A172 (cell line): ENCODE measurements around the gene SNX18. TPM values are rescaled to one million over a fixed set of nuclear protein-coding genes. Genes with fewer than 3 reads are reported as not detected.

Experiments
- DNase-seq: peaks from one replicate; pipeline ENCODE4 v3.0.0-alpha.2; 2015; ENCODE audit warnings: low spot score
- total RNA-seq: library from RNA; depleted of rRNA; stranded (reverse); fragments of >200 nt; shearing (Covaris generic); gene quantifications from 2 replicates; pipeline ENCODE4 v1.2.3, GENCODE V29; 2014

Gene SNX18
- total RNA-seq, 1 experiment from 2014 or later, result 14.7 TPM

- DNase-seq, result no peak
These were observed 21.4 kb downstream of the SNX18 start for GRCh38 chr5:54539001-54539400.

- DNase-seq, result no peak
These were observed 22.7 kb downstream of the SNX18 start for GRCh38 chr5:54540286-54540685.

GRCh38 chr5:54541823-54542783 lies 24.5 kb downstream of the SNX18 start:
- no peak for DNase-seq

- no peak for DNase-seq
These were observed 26.5 kb downstream of the SNX18 start for GRCh38 chr5:54544044-54544443.

GRCh38 chr5:54545796-54546195 lies 28.2 kb downstream of the SNX18 start:
- no peak for DNase-seq

- peak; percentile 38 for DNase-seq
These were observed 30.2 kb downstream of the SNX18 start for GRCh38 chr5:54547711-54548250.

- no peak for DNase-seq
These were observed 31.0 kb downstream of the SNX18 start for GRCh38 chr5:54548565-54548964.

- no peak for DNase-seq
These were observed 33.7 kb downstream of the SNX18 start for GRCh38 chr5:54551292-54551691.

- no peak for DNase-seq
These were observed 34.4 kb downstream of the SNX18 start for GRCh38 chr5:54551926-54552325.

GRCh38 chr5:54552446-54552845 lies 34.9 kb downstream of the SNX18 start:
- no peak for DNase-seq

- no peak for DNase-seq
These were observed 36.2 kb downstream of the SNX18 start for GRCh38 chr5:54553659-54554207.

GRCh38 chr5:54556141-54556540 lies 38.6 kb downstream of the SNX18 start:
- DNase-seq, result no peak

- peak; percentile 68 for DNase-seq
These were observed 40.8 kb downstream of the SNX18 start for GRCh38 chr5:54558362-54558761.

GRCh38 chr5:54561651-54562050 lies 44.1 kb downstream of the SNX18 start:
- DNase-seq, result no peak

- no peak for DNase-seq
These were observed 45.7 kb downstream of the SNX18 start for GRCh38 chr5:54563083-54563761.

- DNase-seq, result no peak
These were observed 50.4 kb downstream of the SNX18 start for GRCh38 chr5:54567996-54568395.

GRCh38 chr5:54570916-54571315 lies 53.4 kb downstream of the SNX18 start:
- no peak for DNase-seq

- DNase-seq, result no peak
These were observed 53.9 kb downstream of the SNX18 start for GRCh38 chr5:54571462-54571861.

- DNase-seq, result no peak
These were observed 56.4 kb downstream of the SNX18 start for GRCh38 chr5:54573812-54574489.

- DNase-seq, result no peak
These were observed 60.0 kb downstream of the SNX18 start for GRCh38 chr5:54577528-54577927.

- no peak for DNase-seq
These were observed 60.5 kb downstream of the SNX18 start for GRCh38 chr5:54577937-54578653.
